ENCODE data around the gene KRTAP19-1.
"Not testable (repeated sequence)": the region's sequence is repeated elsewhere in the genome, so short reads cannot be mapped to it uniquely, and the experiment has no call there.

Gene KRTAP19-1

DNA sequence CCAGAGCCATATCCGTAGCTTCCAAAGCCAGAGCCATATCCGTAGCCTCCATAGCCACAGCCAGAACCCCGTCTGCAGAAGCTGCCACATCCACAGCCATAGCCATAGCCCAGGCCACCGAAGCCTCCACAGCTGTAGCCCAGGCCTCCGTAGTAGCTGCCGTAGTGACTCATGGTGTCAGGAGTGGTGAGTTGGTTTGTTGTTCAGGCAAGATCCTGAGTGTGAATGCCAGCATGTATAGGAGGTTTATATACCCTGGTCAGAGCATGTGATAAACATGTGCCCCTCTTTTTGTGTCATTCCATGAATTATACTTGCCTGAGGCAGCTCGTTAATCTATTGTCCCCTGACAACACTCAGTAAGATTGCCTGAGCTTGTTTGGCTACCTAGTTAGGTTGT, at the start of gene KRTAP19-1:
KRTAP19-1 (minus strand) TSS at position 223 of the 400 bp plus-strand sequence; CDS start at position 173, 50 bp downstream.
- no peak for DNase-seq (ENCODE audit: low spot score)

DNA sequence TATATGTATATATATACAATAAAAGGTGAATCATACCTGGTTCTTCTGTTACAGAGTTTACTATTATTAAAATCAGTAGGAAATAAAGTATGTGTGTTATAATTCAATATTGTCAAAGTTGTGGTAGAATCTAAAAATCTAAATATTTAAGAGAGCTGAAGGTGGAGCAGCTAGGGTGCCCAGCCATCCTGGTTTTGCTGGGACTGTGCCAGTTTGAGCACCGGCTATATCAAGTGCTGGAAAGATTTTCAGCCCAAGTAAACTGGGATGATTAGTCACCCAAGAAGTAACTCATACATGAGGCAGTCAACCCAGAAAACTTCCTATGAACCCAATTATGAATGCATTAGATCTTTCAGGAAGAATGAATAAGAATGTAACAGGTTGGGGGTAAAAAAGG, 38.7 kb upstream of the KRTAP19-1 start:
- DNase-seq (ENCODE audit: low spot score) = no peak

- no peak for DNase-seq (ENCODE audit: low spot score)
Measured at GRCh38 chr21:30515681-30516080, 35.5 kb upstream of the KRTAP19-1 start.

DNA sequence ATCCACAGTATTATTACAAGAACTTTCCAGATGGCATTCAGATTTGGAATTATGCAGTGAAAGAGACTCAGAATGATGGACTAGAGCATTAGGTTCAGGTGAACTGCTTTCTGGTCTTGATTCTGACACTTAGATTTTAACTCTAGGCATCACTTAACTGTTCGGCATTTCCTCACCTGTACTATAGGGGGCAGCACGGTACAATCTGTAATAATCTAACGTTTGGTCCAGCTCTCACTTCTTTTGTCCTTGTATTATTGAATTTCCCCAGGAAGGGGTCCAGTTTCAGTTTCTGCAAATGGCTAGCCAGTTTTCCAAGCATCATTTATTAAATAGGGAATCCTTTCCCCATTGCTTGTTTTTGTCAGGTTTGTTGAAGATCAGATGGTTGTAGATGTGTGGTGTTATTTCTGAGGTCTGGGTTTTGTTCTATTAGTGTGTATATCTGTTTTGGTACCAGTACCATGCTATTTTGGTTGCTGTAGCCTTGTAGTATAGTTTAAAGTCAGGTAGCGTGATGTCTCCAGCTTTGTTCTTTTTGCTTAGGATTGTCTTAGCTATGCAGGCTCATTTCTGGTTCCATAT, 25.5 kb upstream of the KRTAP19-1 start:
- DNase-seq (ENCODE audit: low spot score) = not testable (repeated sequence)

DNA sequence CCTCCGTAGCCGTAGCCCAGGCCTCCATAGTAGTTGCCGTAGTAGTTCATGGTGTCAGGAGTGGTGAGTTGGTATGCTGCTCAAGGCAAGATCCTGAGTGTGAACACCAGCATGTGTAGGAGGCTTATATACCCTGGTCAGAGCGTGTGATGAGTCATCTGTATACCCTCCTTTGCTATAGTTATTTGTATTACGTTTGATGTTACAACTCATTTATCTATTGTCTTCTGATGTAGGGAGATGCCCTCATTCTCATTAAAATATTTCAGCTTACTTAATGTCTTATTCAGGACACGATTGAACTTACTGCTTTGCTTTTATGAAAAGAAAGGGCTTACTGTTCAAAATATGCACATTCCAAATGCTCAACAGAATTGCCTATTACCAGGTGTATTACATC, 21.9 kb upstream of the KRTAP19-1 start, which contains the start of gene KRTAP19-5:
KRTAP19-5 (minus strand) TSS at position 101 of the 400 bp plus-strand sequence; CDS start at position 50, 51 bp downstream.
- DNase-seq (ENCODE audit: low spot score) = no peak

GRCh38 chr21:30497065-30497464, 16.9 kb upstream of the KRTAP19-1 start, which contains the start of gene KRTAP19-4:
KRTAP19-4 (minus strand) TSS chr21:30497165; CDS start chr21:30497110, 55 bp downstream.
- DNase-seq (ENCODE audit: low spot score) = no peak

- no peak for DNase-seq (ENCODE audit: low spot score)
Measured at GRCh38 chr21:30491963-30492428, 11.8 kb upstream of the KRTAP19-1 start, which contains the start of gene KRTAP19-3. KRTAP19-3 (minus strand) TSS chr21:30492013; CDS start chr21:30491957, 56 bp downstream.

GRCh38 chr21:30487336-30487735, 7.2 kb upstream of the KRTAP19-1 start, which contains the start of gene KRTAP19-2:
KRTAP19-2 (minus strand) TSS chr21:30487436; CDS start chr21:30487348, 88 bp downstream.
- DNase-seq (ENCODE audit: low spot score) = no peak

GRCh38 chr21:30486180-30486579, 6.0 kb upstream of the KRTAP19-1 start:
- no peak for DNase-seq (ENCODE audit: low spot score)

DNA sequence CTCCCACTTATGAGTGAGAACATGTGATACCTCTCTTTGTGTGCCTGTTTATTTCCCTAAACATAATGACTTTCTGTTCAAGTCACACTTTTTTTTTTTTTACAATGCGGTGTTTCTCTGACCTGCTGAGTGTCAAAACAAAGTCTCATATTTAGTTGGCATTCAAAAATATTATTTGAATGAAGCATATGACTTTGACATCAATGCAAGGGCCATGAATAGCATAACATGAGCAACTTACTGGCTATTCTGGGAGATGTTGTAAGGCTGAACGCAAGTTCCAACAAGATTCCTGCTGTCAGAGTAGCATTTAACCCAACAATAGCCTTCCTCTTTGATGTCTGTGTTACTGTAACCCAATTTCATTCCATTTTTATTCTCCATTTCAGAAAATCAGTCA, 2.0 kb upstream of the KRTAP19-1 start:
- no peak for DNase-seq (ENCODE audit: low spot score)

DNA sequence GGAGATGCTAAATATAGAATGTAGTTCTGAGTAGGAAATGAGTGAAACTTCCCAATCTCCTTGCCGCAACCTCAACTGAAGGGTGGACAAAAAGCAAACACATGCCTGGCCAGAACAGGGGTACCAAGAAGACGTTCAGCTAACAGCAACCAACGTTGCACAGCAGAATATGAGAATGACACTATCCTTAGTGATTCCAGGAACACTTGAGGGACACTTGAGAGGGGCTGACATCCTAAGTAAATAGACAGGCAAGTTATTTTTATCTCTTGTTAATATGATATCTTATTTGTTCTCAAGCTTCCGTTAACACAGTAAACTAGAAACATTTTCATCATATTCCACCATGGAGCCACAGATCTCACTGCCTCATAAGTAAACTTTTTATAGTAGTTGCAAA, 908 bp downstream of the KRTAP19-1 start:
- DNase-seq (ENCODE audit: low spot score) = no peak

DNA sequence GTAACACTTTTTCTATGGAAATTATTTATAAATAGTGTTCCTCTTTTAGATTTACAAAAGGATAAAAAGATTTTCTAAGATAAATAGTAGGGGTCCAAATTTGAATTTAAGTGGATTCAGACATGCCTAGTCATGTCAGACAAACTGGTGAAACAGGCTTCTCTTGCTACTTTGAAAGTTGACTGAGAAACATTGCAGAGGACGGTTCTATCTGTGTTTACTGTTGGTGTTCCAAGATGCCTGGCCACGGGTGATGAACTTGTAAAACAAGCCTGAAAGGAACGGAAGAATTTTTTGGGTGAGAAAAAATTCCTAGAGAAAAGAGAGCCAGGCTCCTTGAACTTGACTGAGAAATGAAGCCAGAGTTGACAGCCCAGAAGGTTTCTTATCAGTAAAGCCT, 2.2 kb downstream of the KRTAP19-1 start:
- no peak for DNase-seq (ENCODE audit: low spot score)

GRCh38 chr21:30468900-30469714, 11.1 kb downstream of the KRTAP19-1 start:
- DNase-seq (ENCODE audit: low spot score) = no peak

GRCh38 chr21:30463713-30464112, 16.5 kb downstream of the KRTAP19-1 start:
- no peak for DNase-seq (ENCODE audit: low spot score)

- DNase-seq (ENCODE audit: low spot score) = no peak
Measured at GRCh38 chr21:30448514-30448913, 31.7 kb downstream of the KRTAP19-1 start.

DNA sequence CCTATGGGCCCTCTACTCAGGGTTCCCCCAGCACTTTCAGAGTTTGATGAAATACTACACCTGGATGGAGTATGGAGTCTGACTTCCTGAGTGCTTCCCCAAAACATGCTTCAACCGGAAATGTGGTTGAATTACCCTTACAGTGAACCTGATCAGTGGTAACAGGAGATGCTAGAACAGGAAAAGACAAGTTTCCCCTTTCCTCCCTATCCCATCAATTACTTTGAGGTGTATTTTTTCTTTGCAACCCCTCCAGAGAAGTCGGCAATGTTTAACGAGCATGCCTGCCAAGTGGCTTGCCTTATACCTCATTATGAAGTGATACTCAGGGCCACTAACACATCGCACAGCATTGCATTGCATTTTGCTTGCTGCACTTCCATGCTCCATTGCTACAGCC, 33.1 kb downstream of the KRTAP19-1 start:
- DNase-seq (ENCODE audit: low spot score) = no peak

GRCh38 chr21:30444204-30444603, 36.0 kb downstream of the KRTAP19-1 start:
- no peak for DNase-seq (ENCODE audit: low spot score)

DNA sequence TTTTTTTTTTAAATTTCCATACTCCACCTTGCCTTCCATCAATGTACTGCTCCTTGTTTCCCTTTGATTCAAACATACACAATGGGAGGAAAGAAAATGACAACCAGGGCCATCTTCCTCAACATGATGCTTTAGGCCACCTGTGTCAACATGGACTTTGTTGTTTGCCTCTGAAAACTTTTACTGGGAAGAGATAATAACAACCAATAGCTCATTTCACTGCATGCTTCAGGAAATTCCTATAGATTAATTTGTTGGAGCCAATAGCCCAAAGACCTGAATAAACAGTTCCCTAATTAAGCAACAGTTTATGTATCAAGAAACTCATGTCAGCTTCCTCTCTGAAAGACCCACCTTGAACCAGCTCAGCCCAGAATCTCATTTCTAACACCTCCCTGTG, 36.9 kb downstream of the KRTAP19-1 start:
- DNase-seq (ENCODE audit: low spot score) = no peak

GRCh38 chr21:30439975-30440374, 40.2 kb downstream of the KRTAP19-1 start, which contains the start of gene KRTAP15-1:
KRTAP15-1 (plus strand) TSS chr21:30440275; CDS start chr21:30440328, 53 bp downstream.
- DNase-seq (ENCODE audit: low spot score) = no peak

DNA sequence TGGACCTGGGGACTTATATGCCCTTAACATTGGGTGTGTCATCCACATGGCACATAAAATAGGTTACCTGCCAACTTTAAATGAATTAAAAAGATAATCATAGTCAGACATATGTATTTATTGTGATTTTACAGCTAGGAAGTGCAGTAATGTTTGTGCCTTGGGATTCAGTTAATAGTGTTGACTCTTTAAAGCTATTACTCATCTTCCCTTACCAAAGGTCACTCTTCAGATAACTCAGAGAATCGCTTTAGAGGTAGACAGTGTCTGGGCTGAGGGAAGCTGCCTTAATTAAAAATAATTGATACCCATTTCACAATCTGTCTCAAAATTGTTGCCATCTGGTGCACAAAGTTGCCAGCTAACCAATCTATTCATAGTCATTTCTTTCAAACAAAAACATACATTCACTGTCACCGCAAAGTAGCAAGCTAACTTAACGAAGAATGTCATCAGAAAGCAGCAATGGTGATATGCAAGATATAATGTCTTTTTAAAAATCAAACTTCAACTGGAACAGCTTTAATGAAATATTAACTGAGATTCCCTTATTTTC, 43.1 kb downstream of the KRTAP19-1 start:
- no peak for DNase-seq (ENCODE audit: low spot score)

DNA sequence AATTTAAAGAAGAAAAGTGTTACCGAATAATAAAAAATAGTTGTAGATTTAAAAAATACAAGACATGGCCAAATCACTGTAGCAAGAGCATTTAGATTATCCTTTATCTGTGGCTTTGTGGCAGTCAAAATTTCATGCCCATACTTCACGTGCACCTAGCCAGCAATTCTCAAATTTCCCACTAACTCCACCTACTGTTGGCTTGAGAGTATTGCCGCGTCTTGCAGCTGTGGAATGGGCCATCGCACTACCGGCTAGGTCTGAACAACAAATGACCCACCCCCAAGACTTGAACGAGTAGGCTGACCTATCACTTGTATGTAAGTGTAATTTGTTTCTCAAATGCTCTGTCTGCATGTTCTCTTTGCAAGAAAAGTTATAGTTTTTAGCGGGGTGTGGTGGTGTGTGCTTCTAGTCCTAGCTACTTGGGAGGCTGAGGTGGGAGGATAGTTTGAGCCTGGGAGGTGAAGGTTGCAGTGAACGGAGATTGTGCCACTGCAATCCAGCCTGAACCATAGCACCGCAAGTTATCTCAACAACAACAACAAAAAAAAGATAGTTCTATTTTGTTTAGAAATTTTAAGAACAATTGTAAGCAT, 46.0 kb downstream of the KRTAP19-1 start:
- DNase-seq (ENCODE audit: low spot score) = no peak

DNA sequence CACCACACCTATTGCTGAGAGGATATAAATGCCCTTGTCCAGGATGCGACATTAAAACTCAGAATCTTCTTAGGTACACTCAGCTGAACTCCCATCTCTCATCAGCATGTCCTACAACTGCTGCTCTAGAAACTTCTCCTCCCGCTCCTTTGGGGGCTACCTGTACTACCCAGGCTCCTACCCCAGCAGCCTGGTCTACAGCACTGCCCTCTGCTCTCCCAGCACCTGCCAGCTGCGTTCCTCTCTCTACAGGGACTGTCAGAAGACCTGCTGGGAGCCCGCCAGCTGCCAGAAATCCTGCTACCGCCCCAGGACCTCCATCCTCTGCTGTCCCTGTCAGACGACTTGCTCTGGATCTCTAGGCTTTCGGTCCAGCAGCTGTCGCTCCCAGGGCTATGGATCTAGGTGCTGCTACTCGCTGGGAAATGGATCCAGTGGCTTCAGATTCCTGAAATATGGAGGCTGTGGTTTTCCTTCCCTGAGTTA, 50.0 kb downstream of the KRTAP19-1 start, which contains the start of gene KRTAP13-4:
KRTAP13-4 (plus strand) TSS at position 51 of the 486 bp plus-strand sequence; CDS start at position 107, 56 bp downstream.
- DNase-seq (ENCODE audit: low spot score) = no peak

All from hematopoietic multipotent progenitor cell treated with erythropoietin and hydrocortisone succinate and interleukin-3 and kit ligand, for 15 days (in vitro differentiated cells).